Smooth muscle cell (in vitro differentiated cells): ENCODE measurements around the gene SGCD. TPM values are rescaled to one million over a fixed set of nuclear protein-coding genes. Genes with fewer than 3 reads are reported as not detected.

Experiments
- DNase-seq: peaks from one replicate; lab custom pipeline; 2025; ENCODE audit not compliant: unreplicated experiment; lab: John Stamatoyannopoulos, UW
- H2AFZ ChIP-seq: fragments of 200-600 bp; sonication (generic); 2 replicates; pipeline ENCODE4 v1.6.0; 2016; ENCODE audit warnings: antibody characterized with exemption, low read depth, mild to moderate bottlenecking
- H3F3A ChIP-seq: fragments of 200-600 bp; sonication (generic); 2 replicates; pipeline ENCODE4 v1.6.0; 2017; ENCODE audit warnings: antibody characterized with exemption, low read depth
- H3K27ac ChIP-seq: fragments of 200-600 bp; sonication (generic); 2 replicates; pipeline ENCODE4 v1.5.1; 2016; ENCODE audit warnings: low read depth, mild to moderate bottlenecking
- H3K27me3 ChIP-seq: fragments of 200-600 bp; sonication (generic); 2 replicates; pipeline ENCODE4 v1.6.1; 2016; ENCODE audit warnings: low read depth, mild to moderate bottlenecking
- H3K36me3 ChIP-seq: fragments of 200-600 bp; sonication (generic); 2 replicates; pipeline ENCODE4 v1.5.1; 2016; ENCODE audit warnings: low read depth
- H3K4me1 ChIP-seq: fragments of 200-600 bp; sonication (generic); 2 replicates; pipeline ENCODE4 v1.5.1; 2016; ENCODE audit warnings: low read depth
- H3K4me2 ChIP-seq: fragments of 200-600 bp; sonication (generic); 2 replicates; pipeline ENCODE4 v1.6.0; 2016; ENCODE audit warnings: mild to moderate bottlenecking
- H3K4me3 ChIP-seq: fragments of 200-600 bp; sonication (generic); 2 replicates; pipeline ENCODE4 v1.5.1; 2016; ENCODE audit warnings: mild to moderate bottlenecking
- H3K79me2 ChIP-seq: fragments of 200-600 bp; sonication (generic); 2 replicates; pipeline ENCODE4 v1.6.0; 2016; ENCODE audit warnings: low read depth, mild to moderate bottlenecking
- H3K9ac ChIP-seq: fragments of 200-600 bp; sonication (generic); 2 replicates; pipeline ENCODE4 v1.6.0; 2016; ENCODE audit warnings: low read depth
- H3K9me3 ChIP-seq: fragments of 200-600 bp; sonication (generic); replicated peaks from 2 replicates; pipeline ENCODE4 v1.5.1; 2016; ENCODE audit warnings: low read depth
- H4K20me1 ChIP-seq: fragments of 200-600 bp; sonication (generic); 2 replicates; pipeline ENCODE4 v1.6.0; 2016; ENCODE audit warnings: low read depth
- WGBS: methylation state at CpG from one replicate; pipeline ENCODE4 v1.1.7; 2016; ENCODE audit warnings: low lambda C conversion rate; 5-methylcytosine and 5-hydroxymethylcytosine counted together
- polyA plus RNA-seq: library from polyadenylated mRNA; unstranded; fragments of >200 nt; fragmentation: Nextera tagmentation; extraction: Ambion mirVana; gene quantifications from 2 replicates; pipeline ENCODE4 v1.2.1, GENCODE V29; 2016
- total RNA-seq: library from RNA; depleted of rRNA; stranded (reverse); fragments of >200 nt; gene quantifications from 2 replicates; pipeline ENCODE4 v1.2.3, GENCODE V29; 2014
- TF ChIP-seq, protein P1 (sequence below): fragments of 200-600 bp; sonication (generic); IDR thresholded peaks from 2 replicates; pipeline ENCODE4 v1.5.1; 2017; ENCODE audit warnings: borderline replicate concordance, mild to moderate bottlenecking, antibody characterized with exemption; ENCODE audit not compliant: insufficient read depth, poor library complexity, severe bottlenecking

SGCD gene
- total and polyA plus RNA-seq, 2 experiments from 2014 or later: 1.6 to 3.5 TPM

- H3K9ac ChIP-seq: no peak overlapping the region
- WGBS: 92% methylated on average over 3 of the region's 3 CpGs
- H3K4me2 ChIP-seq: no peak overlapping the region
- no peaks in the 10 kb centered on the region for H3K79me2 ChIP-seq
- peaks cover 14% of the 10 kb centered on the region for H3F3A ChIP-seq
- H3K9me3 ChIP-seq: no peaks in the 10 kb centered on the region
- no peaks in the 10 kb centered on the region for H3K36me3 ChIP-seq
- TF ChIP-seq, protein P1, sequence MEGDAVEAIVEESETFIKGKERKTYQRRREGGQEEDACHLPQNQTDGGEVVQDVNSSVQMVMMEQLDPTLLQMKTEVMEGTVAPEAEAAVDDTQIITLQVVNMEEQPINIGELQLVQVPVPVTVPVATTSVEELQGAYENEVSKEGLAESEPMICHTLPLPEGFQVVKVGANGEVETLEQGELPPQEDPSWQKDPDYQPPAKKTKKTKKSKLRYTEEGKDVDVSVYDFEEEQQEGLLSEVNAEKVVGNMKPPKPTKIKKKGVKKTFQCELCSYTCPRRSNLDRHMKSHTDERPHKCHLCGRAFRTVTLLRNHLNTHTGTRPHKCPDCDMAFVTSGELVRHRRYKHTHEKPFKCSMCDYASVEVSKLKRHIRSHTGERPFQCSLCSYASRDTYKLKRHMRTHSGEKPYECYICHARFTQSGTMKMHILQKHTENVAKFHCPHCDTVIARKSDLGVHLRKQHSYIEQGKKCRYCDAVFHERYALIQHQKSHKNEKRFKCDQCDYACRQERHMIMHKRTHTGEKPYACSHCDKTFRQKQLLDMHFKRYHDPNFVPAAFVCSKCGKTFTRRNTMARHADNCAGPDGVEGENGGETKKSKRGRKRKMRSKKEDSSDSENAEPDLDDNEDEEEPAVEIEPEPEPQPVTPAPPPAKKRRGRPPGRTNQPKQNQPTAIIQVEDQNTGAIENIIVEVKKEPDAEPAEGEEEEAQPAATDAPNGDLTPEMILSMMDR: no peak
- H3K4me1 ChIP-seq: peaks cover 7% of the 10 kb centered on the region
- H3K4me3 ChIP-seq: no peak overlapping the region
- no peak overlapping the region for H2AFZ ChIP-seq
- H3K27ac ChIP-seq: no peak overlapping the region
- no peak for DNase-seq
- H4K20me1 ChIP-seq: no peaks in the 10 kb centered on the region
- H3K27me3 ChIP-seq: no peaks in the 10 kb centered on the region
Observed at GRCh38 chr5:156407251-156407650, 80.3 kb downstream of the SGCD start.

GRCh38 chr5:156409834-156410233, 82.9 kb downstream of the SGCD start:
- H2AFZ ChIP-seq: no peak overlapping the region
- no peaks in the 10 kb centered on the region for H4K20me1 ChIP-seq

DNA sequence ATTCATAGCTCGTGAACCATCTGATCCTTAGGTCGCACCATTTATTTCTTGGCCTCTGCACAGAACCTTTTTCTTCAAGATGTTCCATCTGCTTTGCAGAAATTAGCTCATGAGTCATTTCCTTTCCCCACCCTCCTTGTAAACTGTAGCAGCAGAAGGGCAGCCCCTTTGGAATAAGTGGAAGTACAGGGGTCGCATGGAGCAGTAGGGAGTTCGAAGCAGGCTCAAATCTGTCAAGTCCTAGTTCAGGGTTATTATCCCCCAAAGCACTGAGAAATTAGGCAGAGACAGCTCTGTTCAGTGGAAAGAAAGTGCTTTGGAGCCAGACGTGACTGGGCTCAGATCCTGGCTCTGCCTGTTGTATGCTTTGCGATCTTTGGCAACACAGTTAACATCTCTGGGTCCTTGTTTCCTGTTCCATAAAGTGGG, 84.2 kb downstream of the SGCD start:
- no peak for DNase-seq
- peak overlapping the region; percentile 77 for H3K4me2 ChIP-seq
- H3K9me3 ChIP-seq: no peaks in the 10 kb centered on the region
- H3K27ac ChIP-seq: peak overlapping the region; percentile 54
- H3F3A ChIP-seq: peaks cover 14% of the 10 kb centered on the region
- no peak overlapping the region for H3K9ac ChIP-seq
- H3K4me3 ChIP-seq: no peak overlapping the region
- peaks cover 17% of the 10 kb centered on the region for H3K4me1 ChIP-seq
- TF ChIP-seq, protein P1: no peak
- H3K27me3 ChIP-seq: no peaks in the 10 kb centered on the region
- no peaks in the 10 kb centered on the region for H4K20me1 ChIP-seq
- no peaks in the 10 kb centered on the region for H3K79me2 ChIP-seq
- WGBS: 11% methylated on average over 6 of the region's 6 CpGs
- H2AFZ ChIP-seq: peak overlapping the region; percentile 50
- H3K36me3 ChIP-seq: no peaks in the 10 kb centered on the region

More at GRCh38 chr5:156409834-156410233, 82.9 kb downstream of the SGCD start:
- no peak overlapping the region for H3K4me3 ChIP-seq
- no peaks in the 10 kb centered on the region for H3K79me2 ChIP-seq
- WGBS: 97% methylated on average over 1 of the region's 1 CpG
- no peaks in the 10 kb centered on the region for H3K9me3 ChIP-seq
- no peak for DNase-seq
- peaks cover 17% of the 10 kb centered on the region for H3K4me1 ChIP-seq
- TF ChIP-seq, protein P1: no peak
- H3F3A ChIP-seq: peaks cover 14% of the 10 kb centered on the region
- no peak overlapping the region for H3K27ac ChIP-seq
- no peaks in the 10 kb centered on the region for H3K27me3 ChIP-seq
- no peak overlapping the region for H3K9ac ChIP-seq
- H3K36me3 ChIP-seq: no peaks in the 10 kb centered on the region
- no peak overlapping the region for H3K4me2 ChIP-seq

DNA sequence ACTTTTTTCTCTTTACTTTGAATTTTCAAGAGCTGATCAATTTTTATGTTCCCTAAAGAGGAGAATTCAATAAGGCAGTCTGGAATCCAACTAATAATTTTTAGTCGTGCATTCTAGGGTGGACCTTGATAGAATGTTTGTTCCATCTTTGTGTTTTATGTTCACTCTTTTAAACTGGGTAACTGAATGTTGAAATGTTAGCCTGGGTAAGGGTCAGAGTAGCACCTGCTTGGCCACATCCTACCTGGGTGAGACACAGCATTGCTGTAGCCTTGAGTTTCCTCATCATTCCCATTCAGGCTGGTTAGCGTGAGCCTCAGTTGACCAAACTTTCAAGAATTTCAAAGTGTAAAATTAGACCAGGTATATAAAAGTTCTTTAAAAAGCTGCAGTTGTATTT, 85.0 kb downstream of the SGCD start:
- Histone ChIP-seq H3K4me1 (peaks cover 17% of the 10 kb centered on the region), H3K4me3 (no peak overlapping the region), H3K27ac (no peak overlapping the region), H3K27me3 (no peaks in the 10 kb centered on the region), H3F3A (peaks cover 14% of the 10 kb centered on the region), H3K9ac (no peak overlapping the region), H4K20me1 (no peaks in the 10 kb centered on the region), H3K36me3 (no peaks in the 10 kb centered on the region), H3K9me3 (no peaks in the 10 kb centered on the region), H3K4me2 (no peak overlapping the region), H2AFZ (no peak overlapping the region), H3K79me2 (no peaks in the 10 kb centered on the region)
- TF ChIP-seq, protein P1: no peak
- WGBS: 99% methylated on average over 2 of the region's 2 CpGs
- no peak for DNase-seq
